KBM-7 (cell line): ENCODE measurements around the gene UMOD.
"Not testable (repeated sequence)": the region's sequence is repeated elsewhere in the genome, so short reads cannot be mapped to it uniquely, and the experiment has no call there.

ENCODE experiments used
- DNase-seq: peaks from one replicate; pipeline ENCODE4 v3.0.0-alpha.2; 2015
- in situ Hi-C: fragments of 300-500 bp; cut with MboI; formaldehyde crosslinking; loops from 2 replicates; pipeline ENCODE4 v1.14.3; 2020; ENCODE audit warnings: low sequenced_read_pairs, low pct_unique_long_range_greater_than_20kb, mixed read lengths

Gene UMOD

DNA sequence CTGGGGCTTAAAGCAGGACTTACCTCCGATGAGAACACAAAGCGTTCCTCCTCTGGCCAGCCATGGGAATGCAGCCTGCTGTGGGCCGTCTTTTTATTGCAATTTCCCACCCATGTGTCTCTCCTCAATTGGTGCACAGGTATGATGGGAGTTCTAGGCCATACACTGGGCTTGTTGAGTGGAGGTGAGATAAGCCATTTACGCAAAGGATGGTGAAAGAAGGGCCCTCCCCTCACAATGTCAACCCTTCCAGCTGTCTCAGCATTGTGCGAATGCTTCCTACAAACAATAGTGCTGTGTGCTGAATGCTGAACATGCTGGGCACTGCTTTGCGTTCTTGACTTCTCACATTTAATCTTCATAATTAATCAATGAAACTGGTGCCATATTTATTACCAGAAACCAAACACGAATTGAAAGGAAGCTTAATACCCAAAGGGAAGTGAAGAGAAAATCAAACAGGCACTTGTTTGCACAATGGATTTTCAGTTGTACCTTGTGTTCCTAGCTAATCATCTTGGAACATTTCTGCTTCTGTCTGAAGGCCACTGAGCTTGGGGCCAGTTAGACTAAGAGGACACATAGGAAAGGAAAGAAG is 25.0 kb downstream of the UMOD start, which contains the start of gene GP2:
GP2 (minus strand) TSS at position 70 of the 598 bp plus-strand sequence. CDS start 1,082 bp downstream, outside the sequence.
- DNase-seq = no peak
- in situ Hi-C loops = no loop called here

DNA sequence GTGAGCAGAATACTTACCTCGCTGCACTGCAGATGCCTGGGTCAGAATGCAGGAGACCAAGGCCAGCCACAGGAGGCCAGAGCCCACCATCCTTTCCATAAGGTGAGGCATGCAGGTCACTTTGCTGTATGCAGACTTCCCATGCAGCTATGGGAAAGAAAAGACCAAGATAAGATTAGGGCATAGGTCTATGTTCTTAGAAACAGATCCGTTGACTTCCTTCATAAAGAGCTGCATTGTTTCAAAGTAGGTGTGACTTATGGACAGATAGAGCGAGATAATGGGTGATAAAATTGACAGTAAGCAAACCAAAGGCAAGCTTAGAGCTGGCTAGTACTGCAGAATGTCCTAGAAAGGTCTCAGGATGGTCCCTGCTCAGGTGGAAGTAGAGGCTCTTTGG is 26.2 kb downstream of the UMOD start:
- DNase-seq = no peak
- in situ Hi-C loops = no loop called here

- in situ Hi-C loops = no loop called here
Observed at GRCh38 chr16:20325005-20325404, 27.5 kb downstream of the UMOD start.

GRCh38 chr16:20323591-20324117 is 28.9 kb downstream of the UMOD start:
- in situ Hi-C loops = no loop called here

More at GRCh38 chr16:20325005-20325404, 27.5 kb downstream of the UMOD start:
- DNase-seq = no peak

GRCh38 chr16:20322696-20323095 is 29.8 kb downstream of the UMOD start:
- DNase-seq = no peak
- in situ Hi-C loops = no loop called here

More at GRCh38 chr16:20323591-20324117, 28.9 kb downstream of the UMOD start:
- DNase-seq = no peak

DNA sequence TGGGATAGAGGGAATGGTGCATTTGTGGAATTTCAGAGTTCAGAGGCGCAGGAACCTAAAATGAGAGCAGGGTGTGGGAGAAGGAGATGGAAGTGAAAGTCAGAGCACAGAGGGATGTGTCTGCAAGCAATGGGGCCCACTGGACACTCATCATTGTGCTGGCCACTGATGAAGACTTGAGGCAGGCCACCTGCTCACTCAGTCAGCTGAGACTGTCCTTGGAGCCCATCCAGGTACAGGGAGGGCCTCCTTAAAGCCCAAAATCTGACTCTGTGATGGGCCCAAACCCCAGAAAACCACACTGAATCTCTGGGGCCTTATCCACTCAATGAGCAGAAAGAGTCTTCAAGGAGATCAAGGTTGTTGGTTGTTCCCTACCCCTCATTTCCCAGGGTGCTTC is 30.8 kb downstream of the UMOD start:
- in situ Hi-C loops = no loop called here
- DNase-seq = no peak

DNA sequence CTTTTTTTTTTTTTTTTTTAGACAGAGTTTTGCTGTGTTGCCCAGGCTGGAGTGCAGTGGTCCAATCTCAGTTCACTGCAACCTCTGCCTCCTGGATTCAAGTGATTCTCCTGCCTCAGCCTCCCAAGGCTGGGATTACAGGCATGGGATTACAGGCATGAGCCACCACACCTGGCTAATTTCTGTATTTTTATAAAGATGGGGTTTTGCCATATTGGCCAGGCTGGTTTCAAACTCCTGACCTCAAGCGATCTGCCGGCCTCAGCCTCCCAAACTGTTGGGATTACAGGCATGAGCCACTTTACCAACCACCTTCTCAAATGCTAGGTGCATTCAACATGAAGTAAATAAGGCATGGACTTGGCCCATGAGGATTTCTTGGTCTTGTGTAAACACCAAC is 31.5 kb downstream of the UMOD start:
- in situ Hi-C loops, DNase-seq: not testable (repeated sequence)

DNA sequence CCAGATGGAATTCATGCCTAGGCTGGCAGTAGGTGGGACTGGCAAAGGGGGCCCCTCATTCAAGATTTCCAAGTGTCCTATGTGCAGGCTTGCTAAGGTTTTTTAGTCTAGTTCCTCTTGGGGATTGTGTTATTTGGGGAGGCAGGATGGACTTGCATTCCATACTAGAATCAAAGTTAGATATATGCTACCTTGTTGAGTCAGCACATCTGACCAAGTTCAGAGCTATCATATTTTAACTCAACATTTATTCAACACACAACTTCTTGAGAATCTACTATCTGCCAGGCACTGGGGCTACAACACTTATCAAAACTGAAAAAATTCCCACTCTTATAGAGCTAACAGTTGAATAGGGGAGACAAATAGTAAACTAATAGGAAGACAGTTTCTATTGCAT is 31.9 kb downstream of the UMOD start:
- DNase-seq = no peak
- in situ Hi-C loops = no loop called here

- in situ Hi-C loops = no loop called here
- DNase-seq = no peak
Observed at GRCh38 chr16:20320178-20320577, 32.3 kb downstream of the UMOD start.

- DNase-seq = no peak
- in situ Hi-C loops = no loop called here
Observed at GRCh38 chr16:20319406-20319805, 33.1 kb downstream of the UMOD start.

- DNase-seq = no peak
- in situ Hi-C loops = no loop called here
Observed at GRCh38 chr16:20318437-20318836, 34.1 kb downstream of the UMOD start.

GRCh38 chr16:20318006-20318405 is 34.5 kb downstream of the UMOD start:
- in situ Hi-C loops = no loop called here
- DNase-seq = no peak

- in situ Hi-C loops = no loop called here
- no peak for DNase-seq
Observed at GRCh38 chr16:20317117-20317516, 35.4 kb downstream of the UMOD start.

DNA sequence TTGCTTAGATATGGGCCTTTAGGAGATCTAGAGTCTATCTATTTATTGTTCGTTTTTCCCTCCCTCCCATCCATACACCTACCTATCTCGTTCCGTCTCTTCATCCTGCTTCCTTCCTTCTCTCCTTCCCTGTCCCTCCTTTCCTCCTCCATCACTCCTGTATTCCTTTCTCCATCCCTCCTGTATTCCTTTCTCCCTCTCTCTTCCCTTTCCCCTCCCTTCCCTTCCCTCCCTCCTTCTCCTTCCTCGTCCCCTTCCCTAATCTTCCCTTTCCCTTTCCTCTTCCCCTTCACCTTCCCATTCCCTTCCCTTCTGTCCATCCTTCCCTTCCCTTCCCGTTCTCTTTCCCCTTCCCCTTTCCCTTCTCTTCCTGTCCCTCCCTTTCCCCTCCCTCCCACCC is 35.8 kb downstream of the UMOD start:
- in situ Hi-C loops = no loop called here

GRCh38 chr16:20315764-20316163 is 36.8 kb downstream of the UMOD start:
- in situ Hi-C loops = no loop called here
- no peak for DNase-seq

More for the DNA sequence above, 35.8 kb downstream of the UMOD start:
- no peak for DNase-seq

- no peak for DNase-seq
- in situ Hi-C loops = no loop called here
Observed at GRCh38 chr16:20314575-20314974, 37.9 kb downstream of the UMOD start.

DNA sequence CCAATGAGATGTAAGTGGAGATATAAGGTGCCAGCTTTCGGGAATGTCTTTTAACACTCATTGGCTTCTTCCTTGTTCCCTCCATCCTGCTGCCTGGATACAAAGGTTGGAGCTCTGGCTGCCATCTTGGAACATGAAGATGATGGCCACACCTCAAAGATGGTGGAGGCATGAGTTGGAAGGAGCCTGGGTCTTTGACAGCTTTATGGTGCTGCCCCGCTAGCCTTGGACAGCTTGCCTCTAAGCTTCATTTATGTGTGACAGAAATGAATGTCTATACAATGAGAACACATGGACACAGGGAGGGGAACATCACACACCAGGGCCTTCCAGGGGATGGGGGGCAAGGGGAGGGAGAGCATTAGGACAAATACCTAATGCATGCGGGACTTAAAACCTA is 38.8 kb downstream of the UMOD start:
- in situ Hi-C loops = no loop called here

GRCh38 chr16:20312536-20313095 is 39.9 kb downstream of the UMOD start:
- in situ Hi-C loops, DNase-seq: not testable (repeated sequence)

More for the DNA sequence above, 38.8 kb downstream of the UMOD start:
- no peak for DNase-seq

GRCh38 chr16:20311548-20311947 is 41.0 kb downstream of the UMOD start:
- in situ Hi-C loops = no loop called here
- no peak for DNase-seq

- in situ Hi-C loops = no loop called here
Observed at GRCh38 chr16:20310421-20311395, 41.8 kb downstream of the UMOD start.

More at GRCh38 chr16:20310421-20311395, 41.8 kb downstream of the UMOD start:
- DNase-seq = peak; percentile 2
